ENCODE data around the gene GABARAPL2. TPM values are rescaled to one million over a fixed set of nuclear protein-coding genes. Genes with fewer than 3 reads are reported as not detected.

GABARAPL2 gene
- polyA plus RNA-seq, 3 donors: 84.3 to 302 (median 280) TPM

- H3K9me3 ChIP-seq (replicated peaks in 1 of 2; ENCODE audit: control insufficient read depth in 1 of 2, insufficient read depth in 1 of 2, low read length in 2 of 2): no peaks in the 10 kb centered on the region
- H4K20me1 ChIP-seq (ENCODE audit: insufficient read depth, low read length): no peaks in the 10 kb centered on the region
- TF ChIP-seq, protein P1, sequence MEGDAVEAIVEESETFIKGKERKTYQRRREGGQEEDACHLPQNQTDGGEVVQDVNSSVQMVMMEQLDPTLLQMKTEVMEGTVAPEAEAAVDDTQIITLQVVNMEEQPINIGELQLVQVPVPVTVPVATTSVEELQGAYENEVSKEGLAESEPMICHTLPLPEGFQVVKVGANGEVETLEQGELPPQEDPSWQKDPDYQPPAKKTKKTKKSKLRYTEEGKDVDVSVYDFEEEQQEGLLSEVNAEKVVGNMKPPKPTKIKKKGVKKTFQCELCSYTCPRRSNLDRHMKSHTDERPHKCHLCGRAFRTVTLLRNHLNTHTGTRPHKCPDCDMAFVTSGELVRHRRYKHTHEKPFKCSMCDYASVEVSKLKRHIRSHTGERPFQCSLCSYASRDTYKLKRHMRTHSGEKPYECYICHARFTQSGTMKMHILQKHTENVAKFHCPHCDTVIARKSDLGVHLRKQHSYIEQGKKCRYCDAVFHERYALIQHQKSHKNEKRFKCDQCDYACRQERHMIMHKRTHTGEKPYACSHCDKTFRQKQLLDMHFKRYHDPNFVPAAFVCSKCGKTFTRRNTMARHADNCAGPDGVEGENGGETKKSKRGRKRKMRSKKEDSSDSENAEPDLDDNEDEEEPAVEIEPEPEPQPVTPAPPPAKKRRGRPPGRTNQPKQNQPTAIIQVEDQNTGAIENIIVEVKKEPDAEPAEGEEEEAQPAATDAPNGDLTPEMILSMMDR (IDR thresholded peaks at IDR 0.05): no peak
- H3K4me2 ChIP-seq (replicated peaks; ENCODE audit: extremely low read depth, low read length, poor library complexity, severe bottlenecking): no peak overlapping the region
- DNase-seq: no peak
- H3K27me3 ChIP-seq (ENCODE audit: control insufficient read depth in 2 of 2, insufficient read depth in 2 of 2, low read length in 2 of 2): no peaks in the 10 kb centered on the region
- no peaks in the 10 kb centered on the region for H3K27me3 Mint-ChIP-seq (ENCODE audit: low read depth in 3 of 3)
- intact Hi-C loops (cut with micrococcal nuclease): loop anchor here (10.0 kb wide), 2 partner anchors 162 to 192 kb away; partner anchors contain the start of genes TMEM170A (in 2 of the 2) and CFDP1 (in 1 of the 2)
- no peak overlapping the region for H3K27ac ChIP-seq (ENCODE audit: low read depth in 1 of 2, low read length in 2 of 2)
- H2AFZ ChIP-seq (ENCODE audit: insufficient read depth, low read depth, low read length, poor library complexity, severe bottlenecking): no peak overlapping the region
- H3K79me2 ChIP-seq (ENCODE audit: insufficient read depth, low read length): peaks cover 12% of the 10 kb centered on the region
- 95% methylated on average over 4 of the region's 4 CpGs for WGBS (ENCODE audit: insufficient coverage)
- no peak overlapping the region for H3K9ac ChIP-seq (ENCODE audit: insufficient read depth, low read length, poor library complexity, severe bottlenecking)
- H3K36me3 ChIP-seq (replicated peaks in 1 of 2; ENCODE audit: control insufficient read depth in 1 of 2, insufficient read depth in 2 of 2, low read length in 2 of 2): peaks cover 53 to 66% of the 10 kb centered on the region in 2 donors
- peak overlapping the region in 3 of 7 donors; percentile 4 to 42 (median 14) for H3K27ac Mint-ChIP-seq
- H3K4me1 ChIP-seq (ENCODE audit: control insufficient read depth in 1 of 2, insufficient read depth in 2 of 2, low read length in 2 of 2): peaks cover 11 to 12% of the 10 kb centered on the region in 2 donors
- no peaks in the 10 kb centered on the region for H3K9me3 Mint-ChIP-seq
- no peak overlapping the region for H3K4me3 Mint-ChIP-seq
- H3K4me3 ChIP-seq (replicated peaks in 1 of 3; ENCODE audit: low read depth in 2 of 3, low read length in 3 of 3): no peak overlapping the region
- peaks cover 16% of the 10 kb centered on the region for H3K4me1 Mint-ChIP-seq
- peaks cover 62 to 63% of the 10 kb centered on the region in 2 donors for H3K36me3 Mint-ChIP-seq
Observed at GRCh38 chr16:75626806-75627205, 60.6 kb downstream of the GABARAPL2 start.

Other genes starting within 250 kb of the GABARAPL2 start
- gene CFDP1, start 132.9 kb upstream of the GABARAPL2 start, polyA plus RNA-seq: 10 to 100 TPM; 12.9 to 23.2 (median 19.0) TPM
- 10 to 100 TPM; 17.9 to 31.6 (median 25.4) TPM for gene TMEM170A, start 101.7 kb upstream of the GABARAPL2 start, polyA plus RNA-seq
- under 1 TPM in 1 of 3 donors, not detected in 2; 0.03 TPM for gene CHST6, start 70.9 kb upstream of the GABARAPL2 start, polyA plus RNA-seq
- not detected for gene CHST5, start 30.3 kb upstream of the GABARAPL2 start, polyA plus RNA-seq
- under 1 TPM; 0.27 to 0.75 (median 0.72) TPM for gene TMEM231, start 10.1 kb upstream of the GABARAPL2 start, polyA plus RNA-seq
- gene ADAT1, start 56.9 kb downstream of the GABARAPL2 start, polyA plus RNA-seq: 10 to 100 TPM; 16.8 to 18.9 (median 17.8) TPM
- 100 to 1,000 TPM in 2 of 3 donors, 10 to 100 TPM in 1; 66.1 to 150 (median 116) TPM for gene KARS1, start 81.3 kb downstream of the GABARAPL2 start, polyA plus RNA-seq
- gene TERF2IP, start 81.4 kb downstream of the GABARAPL2 start, polyA plus RNA-seq: 10 to 100 TPM; 39.7 to 64.1 (median 47.9) TPM
- gene CPHXL2, start 110.6 kb downstream of the GABARAPL2 start, polyA plus RNA-seq: not detected
- not detected for gene DUXB, start 135.1 kb downstream of the GABARAPL2 start, polyA plus RNA-seq
- gene CPHXL, start 160.1 kb downstream of the GABARAPL2 start, polyA plus RNA-seq: not detected